NB4 (cell line): Measurements from ENCODE around the gene FSTL5.

Experiments used
- POLR2A ChIP-seq: IDR thresholded peaks from 2 replicates; pipeline ENCODE4 v1.6.1; 2011; ENCODE audit warnings: mild to moderate bottlenecking; ENCODE audit not compliant: insufficient read length; ENCODE audit errors: extremely low read depth
- TF ChIP-seq, protein P1 (sequence below): IDR thresholded peaks from one replicate; pipeline ENCODE4 v1.5.1; 2012; ENCODE audit warnings: low read depth, low read length

DNA sequence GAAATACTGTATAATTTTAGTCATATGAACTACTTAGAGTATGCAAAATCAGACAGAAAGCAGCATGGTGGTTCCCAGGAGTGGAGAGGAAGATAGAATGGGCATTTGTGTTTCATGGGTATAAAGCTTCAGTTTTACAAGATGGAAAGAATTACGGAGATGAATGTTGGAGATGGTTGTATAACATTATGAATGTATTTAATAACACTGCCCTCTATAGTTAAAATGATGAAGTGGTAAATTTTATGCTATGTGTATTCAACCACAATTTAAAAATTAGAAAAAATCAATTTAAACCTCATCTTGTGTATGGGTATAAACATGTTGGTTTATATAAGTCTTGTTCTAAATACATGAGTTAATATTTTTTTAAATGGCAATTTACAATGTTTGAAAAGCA lies 521.1 kb downstream of the FSTL5 start:
- TF ChIP-seq, protein P1, sequence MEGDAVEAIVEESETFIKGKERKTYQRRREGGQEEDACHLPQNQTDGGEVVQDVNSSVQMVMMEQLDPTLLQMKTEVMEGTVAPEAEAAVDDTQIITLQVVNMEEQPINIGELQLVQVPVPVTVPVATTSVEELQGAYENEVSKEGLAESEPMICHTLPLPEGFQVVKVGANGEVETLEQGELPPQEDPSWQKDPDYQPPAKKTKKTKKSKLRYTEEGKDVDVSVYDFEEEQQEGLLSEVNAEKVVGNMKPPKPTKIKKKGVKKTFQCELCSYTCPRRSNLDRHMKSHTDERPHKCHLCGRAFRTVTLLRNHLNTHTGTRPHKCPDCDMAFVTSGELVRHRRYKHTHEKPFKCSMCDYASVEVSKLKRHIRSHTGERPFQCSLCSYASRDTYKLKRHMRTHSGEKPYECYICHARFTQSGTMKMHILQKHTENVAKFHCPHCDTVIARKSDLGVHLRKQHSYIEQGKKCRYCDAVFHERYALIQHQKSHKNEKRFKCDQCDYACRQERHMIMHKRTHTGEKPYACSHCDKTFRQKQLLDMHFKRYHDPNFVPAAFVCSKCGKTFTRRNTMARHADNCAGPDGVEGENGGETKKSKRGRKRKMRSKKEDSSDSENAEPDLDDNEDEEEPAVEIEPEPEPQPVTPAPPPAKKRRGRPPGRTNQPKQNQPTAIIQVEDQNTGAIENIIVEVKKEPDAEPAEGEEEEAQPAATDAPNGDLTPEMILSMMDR, result no peak
- no peak for TF ChIP-seq POLR2A
